Measurements from ENCODE around the gene CSNK1G2.
"Not testable (repeated sequence)": the region's sequence is repeated elsewhere in the genome, so short reads cannot be mapped to it uniquely, and the experiment has no call there.

Gene CSNK1G2

DNA sequence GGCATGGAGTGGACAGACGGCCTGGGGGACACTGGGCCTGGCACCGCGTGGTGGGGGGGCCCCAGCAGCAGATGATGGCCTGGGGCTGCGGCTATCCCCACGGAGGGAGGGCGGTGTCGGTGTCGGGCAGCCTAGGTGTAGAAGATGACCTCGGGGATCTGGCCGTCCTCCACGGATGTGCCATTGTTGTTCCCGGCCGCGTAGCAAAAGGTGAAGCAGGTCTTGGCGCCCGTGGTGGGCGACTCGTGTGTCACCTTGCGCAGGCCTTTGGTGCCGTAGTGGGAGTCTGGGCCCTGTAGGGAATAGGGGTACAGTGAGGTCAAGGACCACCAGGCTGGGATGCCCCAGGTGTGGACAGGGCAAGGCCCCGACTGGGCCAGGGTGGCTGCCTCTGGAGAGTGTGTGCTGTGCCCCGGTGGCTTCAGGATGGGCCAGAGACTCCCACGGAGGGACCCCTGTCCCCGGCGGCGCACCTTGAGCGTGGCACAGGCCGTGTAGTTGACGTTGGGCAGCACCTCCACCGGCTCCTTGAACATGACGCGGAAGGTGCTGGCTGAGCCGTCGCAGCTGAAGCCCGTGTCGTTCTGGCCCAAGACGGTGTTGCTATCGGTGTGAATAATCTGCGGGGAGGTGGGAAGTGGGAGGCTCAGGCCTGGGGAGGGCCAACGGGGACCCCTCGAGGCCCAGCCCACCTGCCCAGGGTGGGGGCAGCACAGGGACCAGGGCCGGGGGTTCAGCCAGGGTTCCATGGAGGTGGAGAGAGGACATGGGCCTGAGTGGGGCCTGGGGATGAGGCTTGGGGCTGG, 45.6 kb downstream of the CSNK1G2 start:
- H3K4me2 ChIP-seq (ENCODE audit: low read length) = no peak overlapping the region
- no peaks in the 10 kb centered on the region for H3K36me3 ChIP-seq (ENCODE audit: control insufficient read depth, insufficient read depth, low read length)
- H3K27ac ChIP-seq = no peak overlapping the region
- no peak overlapping the region for H3K4me3 ChIP-seq (ENCODE audit: low read depth, low read length)
- no peak overlapping the region for H2AFZ ChIP-seq
- no peaks in the 10 kb centered on the region for H3K9me3 ChIP-seq (ENCODE audit: control insufficient read depth, low read length)
- no peaks in the 10 kb centered on the region for H3K79me2 ChIP-seq
- H3K4me1 ChIP-seq = no peaks in the 10 kb centered on the region
- no peak overlapping the region for H3K9ac ChIP-seq
- H3K27me3 ChIP-seq (ENCODE audit: control insufficient read depth, insufficient read depth, low read length) = no peaks in the 10 kb centered on the region
- TF ChIP-seq, protein P1, sequence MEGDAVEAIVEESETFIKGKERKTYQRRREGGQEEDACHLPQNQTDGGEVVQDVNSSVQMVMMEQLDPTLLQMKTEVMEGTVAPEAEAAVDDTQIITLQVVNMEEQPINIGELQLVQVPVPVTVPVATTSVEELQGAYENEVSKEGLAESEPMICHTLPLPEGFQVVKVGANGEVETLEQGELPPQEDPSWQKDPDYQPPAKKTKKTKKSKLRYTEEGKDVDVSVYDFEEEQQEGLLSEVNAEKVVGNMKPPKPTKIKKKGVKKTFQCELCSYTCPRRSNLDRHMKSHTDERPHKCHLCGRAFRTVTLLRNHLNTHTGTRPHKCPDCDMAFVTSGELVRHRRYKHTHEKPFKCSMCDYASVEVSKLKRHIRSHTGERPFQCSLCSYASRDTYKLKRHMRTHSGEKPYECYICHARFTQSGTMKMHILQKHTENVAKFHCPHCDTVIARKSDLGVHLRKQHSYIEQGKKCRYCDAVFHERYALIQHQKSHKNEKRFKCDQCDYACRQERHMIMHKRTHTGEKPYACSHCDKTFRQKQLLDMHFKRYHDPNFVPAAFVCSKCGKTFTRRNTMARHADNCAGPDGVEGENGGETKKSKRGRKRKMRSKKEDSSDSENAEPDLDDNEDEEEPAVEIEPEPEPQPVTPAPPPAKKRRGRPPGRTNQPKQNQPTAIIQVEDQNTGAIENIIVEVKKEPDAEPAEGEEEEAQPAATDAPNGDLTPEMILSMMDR (IDR thresholded peaks at IDR 0.05) = no peak

DNA sequence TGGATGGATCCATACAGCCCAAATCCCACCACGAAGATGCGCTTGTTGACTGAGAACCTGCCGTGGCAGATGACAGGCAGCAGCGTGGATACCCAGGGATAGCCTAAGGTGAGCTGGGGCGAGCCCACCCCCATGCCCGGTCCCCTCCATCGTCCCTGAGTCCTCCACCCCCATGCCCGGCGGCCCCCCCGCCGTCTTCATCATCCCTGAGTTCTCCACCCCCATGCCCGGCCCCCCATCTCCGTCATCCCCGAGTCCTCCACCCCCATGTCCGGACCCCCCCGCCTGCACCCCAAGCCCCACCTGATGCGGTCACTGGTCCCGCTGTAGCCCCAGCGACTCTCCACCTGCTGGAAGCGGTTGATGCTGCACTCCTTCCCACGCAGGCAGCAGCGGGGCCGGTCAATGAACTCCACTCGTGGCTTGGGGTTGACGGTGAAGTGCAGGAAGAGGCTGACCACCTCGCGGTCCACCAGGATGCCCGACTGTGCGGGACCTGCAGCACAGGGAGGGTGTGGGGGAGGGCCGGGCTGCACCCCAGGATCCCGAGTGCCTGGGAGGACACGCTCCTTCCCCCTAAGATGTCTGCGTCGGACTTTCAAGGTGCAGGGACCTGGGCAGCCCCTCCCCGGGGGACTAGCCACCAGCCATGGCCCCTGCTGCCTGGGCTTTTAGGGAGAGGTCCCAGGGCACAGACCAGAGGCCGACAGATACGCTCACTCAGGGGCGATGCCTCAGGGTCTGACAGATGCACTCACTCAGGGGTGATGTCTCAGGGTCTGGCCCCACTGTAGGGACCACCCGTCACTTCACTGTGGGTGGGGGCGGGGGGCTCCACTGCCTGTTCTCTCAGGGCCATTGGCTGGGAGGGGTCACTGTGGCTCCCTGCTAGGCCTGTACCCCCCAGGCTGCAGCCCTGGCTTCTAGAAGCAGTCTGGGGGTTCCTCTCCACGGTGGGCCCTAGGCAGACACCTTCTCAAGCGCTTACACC, 46.5 kb downstream of the CSNK1G2 start:
- no peaks in the 10 kb centered on the region for H3K27me3 ChIP-seq (ENCODE audit: control insufficient read depth, insufficient read depth, low read length)
- no peaks in the 10 kb centered on the region for H3K9me3 ChIP-seq (ENCODE audit: control insufficient read depth, low read length)
- H3K27ac ChIP-seq = no peak overlapping the region
- H3K9ac ChIP-seq = no peak overlapping the region
- H3K4me1 ChIP-seq = no peaks in the 10 kb centered on the region
- H3K4me2 ChIP-seq (ENCODE audit: low read length) = no peak overlapping the region
- H3K4me3 ChIP-seq (ENCODE audit: low read depth, low read length) = no peak overlapping the region
- no peaks in the 10 kb centered on the region for H3K36me3 ChIP-seq (ENCODE audit: control insufficient read depth, insufficient read depth, low read length)
- TF ChIP-seq, protein P1 (IDR thresholded peaks at IDR 0.05) = no peak
- H2AFZ ChIP-seq = no peak overlapping the region
- H3K79me2 ChIP-seq = no peaks in the 10 kb centered on the region

DNA sequence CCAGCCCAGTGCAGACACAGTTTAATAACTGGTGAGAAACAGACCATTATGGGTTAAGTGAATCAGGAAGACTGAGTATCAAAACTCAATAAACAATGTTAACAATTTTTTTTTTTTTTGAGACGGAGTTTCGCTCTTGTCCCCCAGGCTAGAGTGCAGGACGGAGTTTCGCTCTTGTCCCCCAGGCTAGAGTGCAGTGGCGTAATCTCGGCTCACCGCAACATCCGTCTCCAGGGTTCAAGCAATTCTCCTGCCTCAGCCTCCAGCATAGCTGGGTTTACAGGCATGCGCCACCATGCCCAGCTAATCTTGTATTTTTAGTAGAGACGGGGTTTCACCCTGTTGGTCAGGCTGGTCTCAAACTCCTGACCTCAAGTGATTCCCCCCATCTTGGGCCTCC, 47.5 kb downstream of the CSNK1G2 start:
- H3K9ac ChIP-seq; H3K4me2 ChIP-seq (ENCODE audit: low read length); H3K79me2 ChIP-seq; H3K4me1 ChIP-seq; H3K9me3 ChIP-seq (ENCODE audit: control insufficient read depth, low read length); H3K27me3 ChIP-seq (ENCODE audit: control insufficient read depth, insufficient read depth, low read length); H3K36me3 ChIP-seq (ENCODE audit: control insufficient read depth, insufficient read depth, low read length); H3K4me3 ChIP-seq (ENCODE audit: low read depth, low read length); H3K27ac ChIP-seq; H2AFZ ChIP-seq: not testable (repeated sequence)

DNA sequence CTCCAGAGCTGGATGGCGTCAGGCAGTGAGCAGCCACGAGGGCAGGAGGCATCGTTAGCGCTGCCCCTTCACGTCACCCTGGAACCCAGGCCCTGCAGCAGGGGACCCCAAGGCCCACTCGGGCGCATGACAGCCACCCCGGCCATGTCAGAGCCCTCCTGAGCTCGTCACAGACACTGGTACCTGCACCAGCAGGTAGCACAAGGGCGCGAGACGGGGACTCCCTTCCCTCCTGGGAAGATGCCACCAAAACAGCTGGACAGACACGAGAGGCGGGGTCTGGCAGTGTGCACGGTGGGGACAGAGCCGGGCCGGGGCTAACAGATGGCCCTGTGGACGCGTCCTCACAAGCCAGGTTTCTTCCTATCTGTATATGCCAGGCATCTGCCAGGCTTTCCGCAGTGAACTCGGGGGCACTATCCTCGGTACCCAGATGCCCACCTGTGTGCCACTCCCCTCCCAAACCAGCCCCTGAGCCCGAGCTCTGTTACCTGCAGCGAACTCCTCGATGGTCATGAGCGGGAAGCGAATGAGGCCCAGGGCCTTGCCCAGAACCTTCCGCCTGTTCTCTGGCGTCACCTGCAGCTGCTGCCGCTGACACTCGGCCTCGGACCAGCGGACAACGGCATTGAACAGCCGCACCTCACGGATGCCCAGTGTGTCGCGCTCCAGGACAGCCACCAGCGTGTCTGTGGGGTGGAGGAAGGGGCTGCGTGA, 48.7 kb downstream of the CSNK1G2 start:
- no peak overlapping the region for H3K4me3 ChIP-seq (ENCODE audit: low read depth, low read length)
- H3K9me3 ChIP-seq (ENCODE audit: control insufficient read depth, low read length) = no peaks in the 10 kb centered on the region
- H3K27ac ChIP-seq = no peak overlapping the region
- no peaks in the 10 kb centered on the region for H3K36me3 ChIP-seq (ENCODE audit: control insufficient read depth, insufficient read depth, low read length)
- TF ChIP-seq, protein P1 (IDR thresholded peaks at IDR 0.05) = no peak
- no peak overlapping the region for H3K4me2 ChIP-seq (ENCODE audit: low read length)
- no peak overlapping the region for H3K9ac ChIP-seq
- no peaks in the 10 kb centered on the region for H3K79me2 ChIP-seq
- H3K27me3 ChIP-seq (ENCODE audit: control insufficient read depth, insufficient read depth, low read length) = no peaks in the 10 kb centered on the region
- no peak overlapping the region for H2AFZ ChIP-seq
- no peaks in the 10 kb centered on the region for H3K4me1 ChIP-seq

Measured in parathyroid adenoma (tissue), 2 donors.